GM18519 (cell line): ENCODE results near the gene UGT2B10.

ENCODE experiments used
- ATAC-seq: cut with Tn5 transposase; IDR thresholded peaks from one replicate; pipeline ENCODE4 v1.9.1; 2021; ENCODE audit warnings: mild to moderate bottlenecking, moderate library complexity; ENCODE audit not compliant: unreplicated experiment, low FRiP score

The UGT2B10 gene

GRCh38 chr4:68869274-68869773 is 53.5 kb downstream of the UGT2B10 start:
- ATAC-seq, result no peak

DNA sequence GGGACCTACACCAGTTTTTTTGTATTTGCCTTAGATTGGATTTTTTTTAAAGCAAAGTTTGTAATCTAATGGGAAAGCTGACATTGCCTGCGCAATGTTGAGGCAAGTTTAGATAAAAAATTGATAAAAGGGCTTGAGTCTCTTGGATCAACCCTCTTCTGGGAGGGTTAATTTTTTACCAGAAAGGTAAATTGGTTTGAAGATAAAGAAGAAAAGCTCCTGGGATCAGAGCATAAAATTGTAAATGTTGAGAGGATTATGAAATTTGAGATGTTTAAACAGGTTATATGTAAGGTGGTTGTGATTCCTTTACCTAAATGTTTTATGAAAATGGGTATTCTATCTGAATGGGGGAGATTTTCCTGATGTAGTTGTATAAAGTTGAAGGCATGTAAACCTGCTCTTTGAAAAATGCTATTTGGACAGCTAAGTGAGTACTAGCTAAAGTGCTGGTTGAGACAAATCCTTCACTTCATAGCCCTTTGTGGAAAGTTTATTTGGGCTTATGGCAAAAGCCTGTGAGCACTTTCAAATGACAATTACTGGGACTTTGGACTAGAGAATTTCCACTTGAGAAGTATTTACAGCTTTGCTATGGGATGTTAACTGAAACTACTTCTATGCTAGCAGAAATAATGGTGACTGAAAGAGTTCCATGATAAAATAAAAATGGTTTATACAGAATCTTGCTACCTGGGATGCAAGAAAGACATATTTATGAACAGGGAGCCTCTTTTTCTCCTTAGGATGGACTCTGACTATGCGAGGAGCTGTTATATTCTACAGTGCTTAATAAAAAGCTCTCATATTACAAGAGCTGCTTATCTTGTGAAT is 56.2 kb downstream of the UGT2B10 start:
- no peak for ATAC-seq

DNA sequence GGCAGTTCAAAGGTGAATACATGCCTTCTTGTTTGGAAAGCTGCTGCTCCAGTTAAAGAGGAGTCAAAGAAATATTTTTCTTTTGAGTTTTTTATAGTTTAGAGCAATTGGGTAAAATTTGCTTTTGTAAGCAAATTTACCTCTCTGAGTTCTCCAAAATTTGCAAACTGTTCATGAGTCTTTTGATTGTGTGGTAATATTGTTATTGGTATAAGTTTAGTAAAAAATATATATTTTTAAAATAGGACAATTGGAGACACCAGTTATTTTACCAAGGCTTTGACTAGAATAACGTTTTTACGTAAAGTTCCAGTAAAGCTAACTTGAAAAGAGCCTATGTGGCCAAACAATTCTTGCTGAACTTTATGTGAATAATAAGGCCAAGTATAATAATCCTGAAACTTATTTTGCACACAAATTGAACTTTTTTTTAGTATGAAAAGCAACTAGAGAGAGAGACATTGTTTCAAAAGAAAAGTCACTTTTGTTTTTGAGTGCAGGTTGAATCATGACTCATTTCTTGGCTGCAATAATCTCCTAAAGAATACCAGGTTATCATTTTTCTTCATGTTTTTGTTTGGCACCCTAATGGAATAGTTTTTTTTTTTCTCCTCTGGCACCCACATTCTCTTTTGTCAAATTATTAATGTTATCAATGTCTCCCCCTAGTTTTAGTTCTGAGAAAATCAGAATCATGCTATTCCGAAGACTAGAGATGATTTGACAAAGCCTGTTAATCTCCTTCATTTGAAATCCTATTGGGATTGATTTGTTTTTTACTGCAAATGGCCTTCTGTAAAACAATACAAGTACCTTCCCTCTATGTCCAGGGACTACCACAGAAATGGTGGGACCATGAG is 57.1 kb downstream of the UGT2B10 start:
- ATAC-seq, result no peak

- ATAC-seq, result no peak
Observed at GRCh38 chr4:68874507-68874906, 58.7 kb downstream of the UGT2B10 start.

- no peak for ATAC-seq
Observed at GRCh38 chr4:68877555-68877954, 61.8 kb downstream of the UGT2B10 start.

- no peak for ATAC-seq
Observed at GRCh38 chr4:68878048-68878447, 62.3 kb downstream of the UGT2B10 start.
